MCF 10A (cell line): Measurements from ENCODE around the gene FAM32A. TPM values are rescaled to one million over a fixed set of nuclear protein-coding genes. Genes with fewer than 3 reads are reported as not detected.

Experiments used
- Bru-seq: library from RNA; stranded (reverse); fragments of 400-500 nt; gene quantifications from one replicate; lab custom pipeline; 2021; lab: Mats Ljungman, UMichigan
- BruChase-seq, 2 experiments: library from RNA; stranded (reverse); fragments of 400-500 nt; gene quantifications; one replicate each; lab custom pipeline; 2021; lab: Mats Ljungman, UMichigan
- BruUV-seq: library from RNA; stranded (reverse); fragments of 400-500 nt; replicated peaks from 2 replicates; lab custom pipeline; 2021; lab: Mats Ljungman, UMichigan
- CTCF ChIA-PET: fragments of 300-600 bp; sonication (Branson Sonifier 250); formaldehyde crosslinking; extraction: SDS; loops from one replicate; lab custom pipeline; 2021; ENCODE audit warnings: antibody characterized with exemption, inconsistent platforms; lab: Yijun Ruan, JAX
- POLR2A ChIA-PET: fragments of 300-600, 350-650 bp; sonication (Branson Sonifier 250); formaldehyde crosslinking; extraction: SDS; loops from one replicate; lab custom pipeline; 2020; ENCODE audit warnings: antibody characterized with exemption, inconsistent platforms; lab: Yijun Ruan, JAX
- DNase-seq: peaks from one replicate; pipeline ENCODE4 v3.0.0-alpha.2; 2018; ENCODE audit not compliant: unreplicated experiment
- H3K27ac Mint-ChIP-seq: one replicate; pipeline ENCODE4 v1.8.0; 2022; ENCODE audit warnings: mild to moderate bottlenecking, low read depth, mixed read lengths; ENCODE audit not compliant: unreplicated experiment
- H3K27me3 Mint-ChIP-seq: one replicate; pipeline ENCODE4 v1.8.0; 2022; ENCODE audit warnings: mixed read lengths; ENCODE audit not compliant: insufficient read depth, unreplicated experiment
- H3K36me3 Mint-ChIP-seq: one replicate; pipeline ENCODE4 v1.8.0; 2022; ENCODE audit warnings: mild to moderate bottlenecking, moderate library complexity, mixed read lengths; ENCODE audit not compliant: insufficient read depth, unreplicated experiment
- H3K4me1 Mint-ChIP-seq: one replicate; pipeline ENCODE4 v1.8.0; 2022; ENCODE audit warnings: mixed read lengths; ENCODE audit not compliant: insufficient read depth, unreplicated experiment
- H3K4me3 Mint-ChIP-seq: one replicate; pipeline ENCODE4 v1.8.0; 2022; ENCODE audit warnings: mild to moderate bottlenecking, moderate library complexity, mixed read lengths; ENCODE audit not compliant: unreplicated experiment
- H3K9me3 Mint-ChIP-seq: one replicate; pipeline ENCODE4 v1.8.0; 2022; ENCODE audit warnings: mixed read lengths; ENCODE audit not compliant: unreplicated experiment
- CTCF ChIP-seq: fragments of 200-600 bp; IDR thresholded peaks from one replicate; pipeline ENCODE4 v1.8.0; 2022; ENCODE audit warnings: antibody characterized with exemption, mild to moderate bottlenecking; ENCODE audit not compliant: unreplicated experiment
- intact Hi-C: fragments of 100-400 bp; cut with micrococcal nuclease; formaldehyde crosslinking; loops from 2 replicates; pipeline ENCODE4 v1.14.1; 2022
- long read RNA-seq: library from polyadenylated mRNA; stranded (forward); transcript quantifications from one replicate; pipeline ENCODE4 v2.0.0, GENCODE V29; 2022
- total RNA-seq: library from RNA; stranded (reverse); gene quantifications from 2 replicates; pipeline ENCODE4 v1.2.3, GENCODE V29; 2022

The FAM32A gene
- 48.1 and 53.7 TPM in 2 replicates for total RNA-seq
- percentile 77 among the genes with signal in this experiment for Bru-seq, nascent RNA
- percentile 92 among the genes with signal in this experiment for BruChase-seq, experiment 1, labeled RNA remaining after a 6-hour chase
- BruChase-seq, experiment 2, labeled RNA remaining after a 2-hour chase = percentile 88 among the genes with signal in this experiment
- long read RNA-seq, transcript FAM32A-201 (4 exons, 1,455 nt) = major isoform, 169 of 197 reads
- long read RNA-seq, transcript FAM32A-205 (3 exons, 1,168 nt) = minor isoform, 12 of 197 reads
- long read RNA-seq, partial matches to known transcripts = 6 of 197 reads
- long read RNA-seq, other reads (novel, unspliced or antisense) = 7 of 197 reads

GRCh38 chr19:16185123-16185767 is at the start of gene FAM32A:
Gene FAM32A, plus strand, starts transcription at chr19:16185410. Its CDS starts 33 bp downstream, at chr19:16185443.
- ChIA-PET CTCF (interaction anchor here (0.5 to 3.2 kb wide), 17 partner anchors 9 to 806 kb away, joined by 3 to 25 read pairs (median 3); partner anchors contain the start of gene AP1M1), POLR2A (interaction anchor here (0.5 to 2.8 kb wide), 14 partner anchors 10 to 1387 kb away, joined by 3 to 24 read pairs (median 4); partner anchors contain the start of genes AP1M1, RAB8A and TPM4)
- no peak for TF ChIP-seq CTCF
- Mint-ChIP-seq H3K4me3 (peak within 1 kb of the TSS; percentile 100), H3K9me3 (no peaks in the 10 kb centered on the region), H3K36me3 (peaks cover 30% of the 10 kb centered on the region), H3K27ac (peak within 1 kb of the TSS; percentile 100), H3K27me3 (no peaks in the 10 kb centered on the region), H3K4me1 (peaks cover 22% of the 10 kb centered on the region)
- BruUV-seq = no TSS peak
- intact Hi-C loops = loop anchor here (1.0 kb wide), 4 partner anchors 12 to 556 kb away; partner anchors contain the start of genes AP1M1 and RAB8A
- peak; percentile 100 for DNase-seq

- no peak overlapping the region for H3K27ac Mint-ChIP-seq
- TF ChIP-seq CTCF = no peak
- no peak for DNase-seq
- ChIA-PET CTCF (interaction anchor here (0.5 to 0.6 kb wide), 2 partner anchors 24 to 25 kb away, joined by 4 to 5 read pairs; partner anchors contain the start of gene RAB8A), POLR2A (no interaction called here)
- intact Hi-C loops = no loop called here
- BruUV-seq = no TSS peak
- H3K9me3 Mint-ChIP-seq = peaks cover 12% of the 10 kb centered on the region
- H3K27me3 Mint-ChIP-seq = no peaks in the 10 kb centered on the region
- no peak overlapping the region for H3K4me3 Mint-ChIP-seq
- peaks cover 31% of the 10 kb centered on the region for H3K36me3 Mint-ChIP-seq
- H3K4me1 Mint-ChIP-seq = no peaks in the 10 kb centered on the region
Observed at GRCh38 chr19:16135430-16136127, 49.6 kb upstream of the FAM32A start.

- Mint-ChIP-seq H3K9me3 (peaks cover 6% of the 10 kb centered on the region), H3K4me1 (no peaks in the 10 kb centered on the region), H3K27ac (no peak overlapping the region), H3K4me3 (no peak overlapping the region), H3K36me3 (peaks cover 25% of the 10 kb centered on the region), H3K27me3 (no peaks in the 10 kb centered on the region)
- ChIA-PET POLR2A (no interaction called here), CTCF (interaction anchor here (0.6 kb wide), 1 partner anchor 26 kb away, joined by 4 read pairs; no protein-coding TSS in a partner anchor)
- no peak for TF ChIP-seq CTCF
- DNase-seq = no peak
- BruUV-seq = TSS peak; percentile 7
- intact Hi-C loops = no loop called here
Observed at GRCh38 chr19:16136185-16136999, 48.8 kb upstream of the FAM32A start.
